H9 (cell line): ENCODE measurements around the gene ARMC2. TPM values are rescaled to one million over a fixed set of nuclear protein-coding genes. Genes with fewer than 3 reads are reported as not detected.

Experiments used
- DNase-seq: peaks from one replicate; pipeline ENCODE4 v3.0.0-alpha.2; 2017
- H2AFZ ChIP-seq: one replicate; pipeline ENCODE4 v1.6.1; 2013; ENCODE audit warnings: mild to moderate bottlenecking, low read length, control low read depth, moderate library complexity
- H2AK5ac ChIP-seq: 2 replicates; pipeline ENCODE4 v1.6.1; 2013; ENCODE audit warnings: low read length, control low read depth, mixed read lengths; ENCODE audit not compliant: insufficient read length
- H2BK120ac ChIP-seq: one replicate; pipeline ENCODE4 v1.6.1; 2013; ENCODE audit warnings: low read depth, mild to moderate bottlenecking, low read length, control low read depth, inconsistent platforms; ENCODE audit not compliant: poor library complexity, severe bottlenecking
- H2BK12ac ChIP-seq: 2 replicates; pipeline ENCODE4 v1.6.1; 2013; ENCODE audit warnings: low read length, control low read depth, mixed read lengths, low read depth; ENCODE audit not compliant: insufficient read length
- H2BK15ac ChIP-seq: 2 replicates; pipeline ENCODE4 v1.6.1; 2013; ENCODE audit warnings: low read depth, low read length, control low read depth
- H2BK20ac ChIP-seq: one replicate; pipeline ENCODE4 v1.6.1; 2013; ENCODE audit warnings: low read depth, mild to moderate bottlenecking, low read length, control low read depth, inconsistent platforms; ENCODE audit not compliant: poor library complexity, severe bottlenecking
- H2BK5ac ChIP-seq: 2 replicates; pipeline ENCODE4 v1.6.1; 2013; ENCODE audit warnings: low read length, control low read depth, mixed read lengths; ENCODE audit not compliant: insufficient read length
- H3K14ac ChIP-seq: 2 replicates; pipeline ENCODE4 v1.6.1; 2013; ENCODE audit warnings: low read length, control low read depth; ENCODE audit not compliant: insufficient read depth
- H3K18ac ChIP-seq: 2 replicates; pipeline ENCODE4 v1.6.1; 2013; ENCODE audit warnings: low read depth, mild to moderate bottlenecking, mixed read lengths, low read length, control low read depth; ENCODE audit not compliant: insufficient read length
- H3K23ac ChIP-seq: 2 replicates; pipeline ENCODE4 v1.6.1; 2013; ENCODE audit warnings: low read length, control low read depth, mixed read lengths, low read depth; ENCODE audit not compliant: insufficient read length
- H3K23me2 ChIP-seq: 2 replicates; pipeline ENCODE4 v1.6.1; 2013; ENCODE audit warnings: low read depth, mild to moderate bottlenecking, mixed read lengths, low read length, control low read depth; ENCODE audit not compliant: insufficient read length, poor library complexity, severe bottlenecking
- H3K27ac ChIP-seq: 2 replicates; pipeline ENCODE4 v1.5.1; 2013; ENCODE audit warnings: low read length, control low read depth, mixed read lengths, low read depth; ENCODE audit not compliant: insufficient read length
- H3K27me3 ChIP-seq: 2 replicates; pipeline ENCODE4 v1.6.1; 2013; ENCODE audit warnings: low read length, control low read depth, inconsistent platforms; ENCODE audit not compliant: insufficient read depth
- H3K4ac ChIP-seq: 2 replicates; pipeline ENCODE4 v1.6.1; 2013; ENCODE audit warnings: low read depth, mild to moderate bottlenecking, control low read depth, inconsistent platforms, low read length, moderate library complexity
- H3K4me1 ChIP-seq: 2 replicates; pipeline ENCODE4 v1.6.1; 2013; ENCODE audit warnings: low read length, control low read depth, inconsistent platforms; ENCODE audit not compliant: insufficient read depth
- H3K4me2 ChIP-seq: 2 replicates; pipeline ENCODE4 v1.6.1; 2013; ENCODE audit warnings: low read length, control low read depth, mixed read lengths; ENCODE audit not compliant: insufficient read length, insufficient read depth
- H3K56ac ChIP-seq: 2 replicates; pipeline ENCODE4 v1.6.1; 2013; ENCODE audit warnings: low read depth, mild to moderate bottlenecking, mixed read lengths, low read length, control low read depth; ENCODE audit not compliant: insufficient read length
- H3K79me1 ChIP-seq: 2 replicates; pipeline ENCODE4 v1.6.1; 2013; ENCODE audit warnings: low read depth, mild to moderate bottlenecking, moderate library complexity, low read length, control low read depth, inconsistent platforms; ENCODE audit not compliant: insufficient read depth, poor library complexity, severe bottlenecking
- H3K79me2 ChIP-seq: 2 replicates; pipeline ENCODE4 v1.6.1; 2013; ENCODE audit warnings: low read length, control low read depth, inconsistent platforms; ENCODE audit not compliant: insufficient read depth
- H3K9ac ChIP-seq: 2 replicates; pipeline ENCODE4 v1.6.1; 2013; ENCODE audit warnings: low read length, control low read depth, mixed read lengths; ENCODE audit not compliant: insufficient read length; ENCODE audit errors: extremely low read depth
- H3K9me3 ChIP-seq: one replicate; pipeline ENCODE4 v1.6.1; 2013; ENCODE audit warnings: low read depth, low read length, inconsistent platforms; ENCODE audit not compliant: control insufficient read depth
- H3T11ph ChIP-seq: one replicate; pipeline ENCODE4 v1.6.1; 2013; ENCODE audit warnings: mild to moderate bottlenecking, low read length, control low read depth, inconsistent platforms
- H4K20me1 ChIP-seq: one replicate; pipeline ENCODE4 v1.6.1; 2013; ENCODE audit not compliant: control insufficient read depth, insufficient read length, insufficient read depth
- H4K5ac ChIP-seq: 2 replicates; pipeline ENCODE4 v1.6.1; 2013; ENCODE audit warnings: low read depth, mild to moderate bottlenecking, mixed read lengths, low read length, control low read depth; ENCODE audit not compliant: insufficient read length
- H4K8ac ChIP-seq: replicated peaks from 2 replicates; pipeline ENCODE4 v1.6.1; 2013; ENCODE audit warnings: low read length, control low read depth, mixed read lengths, low read depth; ENCODE audit not compliant: insufficient read length
- H4K91ac ChIP-seq: 2 replicates; pipeline ENCODE4 v1.6.1; 2013; ENCODE audit warnings: low read depth, mild to moderate bottlenecking, moderate library complexity, mixed read lengths, low read length, control low read depth; ENCODE audit not compliant: insufficient read length
- H3K27ac Mint-ChIP-seq, 3 experiments: 2 replicates in 2 of 3; 3 replicates in 1 of 3; pipeline ENCODE4 v1.8.0; 2020 to 2021; ENCODE audit warnings: mixed read lengths in 3 of 3, mild to moderate bottlenecking in 1 of 3, moderate library complexity in 1 of 3
- H3K27me3 Mint-ChIP-seq: 2 replicates; pipeline ENCODE4 v1.8.0; 2021; ENCODE audit warnings: low read depth, mild to moderate bottlenecking, moderate library complexity, mixed read lengths
- H3K36me3 Mint-ChIP-seq, 3 experiments: 2 replicates in 2 of 3; 3 replicates in 1 of 3; pipeline ENCODE4 v1.8.0; 2020 to 2021; ENCODE audit warnings: low read depth in 3 of 3, mixed read lengths in 3 of 3; ENCODE audit not compliant: insufficient read depth in 1 of 3
- H3K4me1 Mint-ChIP-seq, 2 experiments: 2 replicates each; pipeline ENCODE4 v1.8.0; 2020; ENCODE audit warnings: mixed read lengths in 2 of 2
- H3K4me3 Mint-ChIP-seq, 2 experiments: 2 replicates in 1 of 2; 3 replicates in 1 of 2; pipeline ENCODE4 v1.8.0; 2020 to 2021; ENCODE audit warnings: mild to moderate bottlenecking in 2 of 2, mixed read lengths in 2 of 2, moderate library complexity in 1 of 2
- H3K9me3 Mint-ChIP-seq, 2 experiments: 2 replicates in 1 of 2; 3 replicates in 1 of 2; pipeline ENCODE4 v1.8.0; 2020; ENCODE audit warnings: mild to moderate bottlenecking in 2 of 2, mixed read lengths in 2 of 2, moderate library complexity in 1 of 2
- CTCF ChIP-seq: fragments of 200-600 bp; sonication (generic); conservative IDR thresholded peaks from 3 replicates; pipeline ENCODE4 v1.8.0; 2021; ENCODE audit warnings: antibody characterized with exemption, mild to moderate bottlenecking
- WGBS: extraction: QIAGEN DNeasy Blood & Tissue Kit; methylation state at CpG from one replicate; pipeline ENCODE4 v1.1.7; 2013; ENCODE audit warnings: missing lambda C conversion rate, low lambda C conversion rate, mixed read lengths; ENCODE audit not compliant: insufficient read length; ENCODE audit errors: extremely low coverage; 5-methylcytosine and 5-hydroxymethylcytosine counted together
- total RNA-seq: library from RNA; stranded (reverse); gene quantifications from 2 replicates; pipeline ENCODE4 v1.2.1, GENCODE V29; 2021

Gene ARMC2
- total RNA-seq, 1 experiment from 2014 or later = 2.8 TPM

- Mint-ChIP-seq H3K36me3 (no peaks in the 10 kb centered on the region), H3K4me1 (no peaks in the 10 kb centered on the region), H3K27me3 (no peaks in the 10 kb centered on the region), H3K9me3 (no peaks in the 10 kb centered on the region), H3K4me3 (no peak overlapping the region), H3K27ac (no peak overlapping the region)
- Histone ChIP-seq H3K18ac (no peak overlapping the region), H4K20me1 (no peaks in the 10 kb centered on the region), H2BK20ac (no peak overlapping the region), H2BK5ac (no peak overlapping the region), H3T11ph (no peak overlapping the region), H3K56ac (no peak overlapping the region), H3K23ac (no peak overlapping the region), H3K4me2 (no peak overlapping the region), H3K14ac (0 out of 2 replicates have a peak overlapping the region, but pooled peaks have one; percentile 27), H3K9ac (no peak overlapping the region), H3K9me3 (no peaks in the 10 kb centered on the region), H4K8ac (no peak overlapping the region), H4K91ac (no peak overlapping the region), H3K79me1 (no peaks in the 10 kb centered on the region), H4K5ac (no peak overlapping the region), H2BK12ac (no peak overlapping the region), H2AK5ac (no peak overlapping the region), H3K4me1 (no peaks in the 10 kb centered on the region), H2BK15ac (no peak overlapping the region), H3K79me2 (no peaks in the 10 kb centered on the region), H2AFZ (no peak overlapping the region), H2BK120ac (no peak overlapping the region), H3K27me3 (no peaks in the 10 kb centered on the region), H3K27ac (no peak overlapping the region), H3K4ac (no peak overlapping the region), H3K23me2 (no peaks in the 10 kb centered on the region)
- WGBS = no CpG with 5 or more reads among the region's 5 CpGs
- no peak for TF ChIP-seq CTCF
- DNase-seq = no peak
Measured at GRCh38 chr6:108805611-108806167, 42.5 kb upstream of the ARMC2 start.
